HG02884 (cell line): ENCODE measurements around the gene C5orf58.

ENCODE experiments used
- ATAC-seq: cut with Tn5 transposase; IDR thresholded peaks from one replicate; pipeline ENCODE4 v1.9.1; 2021; ENCODE audit warnings: mild to moderate bottlenecking, moderate library complexity; ENCODE audit not compliant: unreplicated experiment

The C5orf58 gene

GRCh38 chr5:170252720-170253350 lies 20.1 kb downstream of the C5orf58 start:
- no peak for ATAC-seq

DNA sequence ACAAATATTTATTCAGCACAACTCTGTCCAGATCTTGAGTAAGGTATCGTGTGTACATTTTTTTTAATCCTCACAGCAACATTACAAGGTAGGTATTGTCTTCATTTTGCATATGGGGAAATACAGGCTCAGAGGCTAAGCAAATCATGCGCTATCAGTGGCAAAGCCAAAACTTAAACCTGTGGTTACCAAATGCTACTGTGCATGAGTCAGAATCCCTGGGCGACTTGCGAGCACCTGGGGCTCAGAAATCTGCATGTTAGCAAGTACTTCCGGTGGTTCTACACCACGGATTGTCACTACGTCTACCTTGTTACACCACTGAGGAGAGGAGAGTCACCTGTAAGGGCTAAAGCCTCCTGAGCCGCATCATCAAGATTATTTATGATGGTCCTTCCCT lies 21.3 kb downstream of the C5orf58 start:
- ATAC-seq = peak; percentile 97

GRCh38 chr5:170256571-170256970 lies 23.8 kb downstream of the C5orf58 start:
- no peak for ATAC-seq

- ATAC-seq = no peak
Observed at GRCh38 chr5:170257370-170257769, 24.6 kb downstream of the C5orf58 start.

- no peak for ATAC-seq
Observed at GRCh38 chr5:170261528-170262043, 28.8 kb downstream of the C5orf58 start.

DNA sequence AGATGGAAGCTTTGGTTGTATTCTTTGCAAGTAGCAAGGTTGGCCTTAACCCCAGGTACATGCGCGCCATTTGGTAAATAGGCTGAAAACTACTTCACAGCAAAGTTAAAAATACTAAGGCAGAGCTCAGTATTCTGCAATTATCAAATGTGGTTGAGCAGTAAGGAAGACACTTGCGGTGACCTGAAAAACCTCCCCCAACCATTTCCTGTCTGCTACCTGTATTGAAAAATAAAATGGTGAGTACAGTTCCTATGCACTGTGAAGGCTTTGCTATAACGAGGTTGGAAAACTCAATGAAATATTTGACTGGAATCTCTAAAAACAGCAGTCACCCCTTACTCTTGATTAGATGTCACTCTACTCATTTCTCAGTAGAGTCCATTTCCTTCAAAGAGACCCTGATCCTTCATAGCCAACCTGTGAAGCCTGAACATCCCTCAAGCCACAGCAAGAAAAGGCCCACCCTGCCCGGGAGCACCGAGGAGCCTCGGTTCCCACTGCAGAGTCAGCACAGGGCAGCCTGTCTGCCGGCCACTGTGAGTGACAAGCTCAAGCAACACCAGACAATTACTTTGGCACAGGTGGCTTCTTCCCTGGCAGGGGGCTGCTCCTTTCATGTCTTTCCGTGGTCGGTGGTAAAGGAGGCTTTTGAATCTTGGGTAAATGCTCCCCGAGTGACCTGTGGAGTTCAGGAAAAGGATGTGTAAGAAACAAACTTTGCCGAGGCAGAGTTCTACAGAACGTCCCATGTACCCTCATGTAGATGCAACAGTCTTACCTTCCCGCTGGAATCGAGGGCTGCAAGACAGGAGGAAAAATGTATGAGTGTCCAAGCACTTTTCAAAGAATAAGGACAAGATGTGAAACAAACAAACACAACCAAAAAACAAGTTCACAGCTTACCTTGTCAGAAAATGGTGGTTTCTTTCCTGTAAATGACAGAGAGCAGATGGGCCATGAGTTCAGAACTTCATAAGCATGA lies 29.6 kb downstream of the C5orf58 start:
- ATAC-seq = no peak

DNA sequence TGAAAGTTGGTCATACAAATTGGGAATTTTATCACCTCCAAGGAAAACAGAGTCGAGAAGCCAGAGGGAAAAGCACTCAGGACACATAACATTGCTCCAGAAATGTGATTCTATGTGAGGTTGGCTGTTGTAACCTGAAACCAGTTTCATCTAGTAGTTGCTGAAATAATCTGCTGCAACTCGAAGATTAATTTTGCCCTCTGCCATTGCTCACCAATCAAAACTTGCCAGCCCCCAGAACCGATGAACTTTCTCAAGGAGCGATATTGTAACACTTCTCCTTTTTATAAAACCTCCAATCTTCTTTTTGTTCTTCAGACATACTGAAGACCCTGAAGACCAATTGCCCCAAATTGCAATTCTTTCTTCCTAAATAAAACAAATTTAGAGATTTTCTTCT lies 31.1 kb downstream of the C5orf58 start:
- no peak for ATAC-seq

GRCh38 chr5:170265522-170265921 lies 32.7 kb downstream of the C5orf58 start:
- no peak for ATAC-seq

GRCh38 chr5:170266570-170267381 lies 34.0 kb downstream of the C5orf58 start:
- no peak for ATAC-seq

GRCh38 chr5:170267431-170268152 lies 34.8 kb downstream of the C5orf58 start:
- ATAC-seq = peak; percentile 68

DNA sequence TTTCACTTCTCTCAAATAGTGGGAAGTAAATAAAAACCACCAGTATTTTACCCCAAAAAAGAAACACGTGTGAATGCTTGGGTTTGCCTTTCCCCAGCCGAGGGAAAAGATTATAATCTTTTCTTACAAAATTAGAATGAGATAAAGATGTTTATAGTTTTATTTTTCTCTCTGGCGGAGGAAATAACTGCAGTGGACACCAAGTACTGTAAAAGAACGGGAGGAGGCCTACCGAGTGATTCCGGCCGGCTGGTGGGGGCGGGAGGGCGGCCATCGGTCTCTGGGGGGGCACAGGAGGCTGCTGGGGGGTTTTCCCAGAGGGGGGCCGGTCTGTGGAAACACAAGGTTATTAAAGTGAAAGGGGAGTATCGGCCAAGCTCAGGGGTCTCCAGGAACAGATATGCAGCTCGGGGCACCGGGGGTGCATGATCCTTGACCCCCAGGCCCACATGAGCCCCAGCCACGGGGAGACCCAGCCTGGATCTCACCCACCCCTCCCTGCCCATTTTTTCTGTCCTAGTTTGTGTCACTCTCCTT lies 35.4 kb downstream of the C5orf58 start:
- no peak for ATAC-seq

- no peak for ATAC-seq
Observed at GRCh38 chr5:170268884-170269283, 36.1 kb downstream of the C5orf58 start.

DNA sequence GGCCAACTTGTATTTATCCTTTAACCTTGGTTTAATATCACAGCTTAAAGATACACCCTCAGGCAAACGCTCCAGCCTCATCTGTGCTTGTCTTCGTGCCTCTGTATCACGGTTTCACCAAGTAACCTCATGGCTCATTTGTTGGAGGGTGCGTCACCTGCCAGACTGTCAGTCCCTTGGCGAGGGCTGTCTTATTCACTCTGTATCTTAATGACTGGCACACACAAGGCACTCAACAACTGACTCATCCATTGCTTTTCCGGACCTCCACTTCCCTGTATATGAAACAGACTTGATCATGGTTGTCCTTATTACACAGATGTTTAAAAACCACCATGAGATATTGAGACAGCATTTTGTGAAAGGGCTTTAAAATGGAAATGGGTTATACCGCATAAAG lies 36.8 kb downstream of the C5orf58 start:
- no peak for ATAC-seq

- no peak for ATAC-seq
Observed at GRCh38 chr5:170270293-170271069, 37.7 kb downstream of the C5orf58 start.

DNA sequence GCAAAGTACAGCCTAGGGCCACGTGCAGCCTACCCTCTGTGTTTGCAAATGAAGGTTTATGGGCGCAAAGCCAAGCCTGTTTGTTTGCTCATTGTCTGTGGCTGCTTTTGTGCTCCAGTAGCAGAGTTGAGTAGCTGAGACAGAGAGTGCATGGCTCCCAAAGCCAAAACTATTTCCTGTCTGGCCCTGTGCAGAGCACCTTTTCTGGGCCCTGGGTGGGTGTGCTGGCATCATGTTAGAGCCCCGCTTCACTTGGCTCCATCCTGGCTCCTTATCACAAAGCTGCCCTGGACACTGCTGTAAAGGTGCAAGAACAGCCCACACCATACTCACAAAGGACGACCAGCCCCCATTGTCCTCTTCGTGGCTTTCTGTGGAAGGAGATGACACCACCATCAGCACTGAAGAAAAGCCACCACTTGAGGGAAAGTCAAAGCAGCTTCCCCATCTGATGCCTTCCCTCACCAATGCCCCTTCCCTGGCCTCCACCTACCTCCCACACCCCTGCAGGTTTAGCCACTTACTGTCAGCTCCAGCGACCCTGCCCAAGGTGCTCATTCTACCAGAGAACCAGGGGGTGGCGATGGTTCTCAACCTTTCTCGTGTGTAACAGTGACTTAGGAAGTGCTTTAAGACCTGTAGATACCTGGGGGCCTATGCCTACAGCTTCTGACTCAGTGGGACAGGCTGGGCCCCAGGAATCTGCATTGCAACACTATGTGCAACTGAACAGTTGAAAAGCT lies 41.4 kb downstream of the C5orf58 start:
- no peak for ATAC-seq

GRCh38 chr5:170275376-170275994 lies 42.7 kb downstream of the C5orf58 start:
- ATAC-seq = no peak

- ATAC-seq = no peak
Observed at GRCh38 chr5:170276140-170276539, 43.4 kb downstream of the C5orf58 start.

DNA sequence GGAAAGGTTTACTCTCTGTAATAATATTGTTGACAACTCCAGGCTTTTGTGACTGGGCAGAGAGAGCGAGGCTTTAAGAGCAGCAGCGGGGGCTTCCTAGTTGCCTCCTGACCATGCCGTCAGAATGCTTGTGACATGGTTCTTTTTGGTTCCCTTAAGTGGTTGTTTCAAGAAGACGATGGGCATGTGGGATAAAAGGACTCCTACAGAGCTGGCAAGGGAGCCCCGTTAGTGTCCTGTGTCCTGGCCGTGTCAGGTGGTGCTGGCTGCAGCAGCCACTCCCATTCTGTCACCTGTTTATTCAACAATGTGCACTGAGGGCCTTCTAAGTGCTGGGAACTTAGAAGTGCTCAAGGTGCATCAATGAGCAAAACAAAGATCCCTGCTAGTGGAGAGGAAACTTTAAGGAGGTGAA lies 45.1 kb downstream of the C5orf58 start:
- ATAC-seq = no peak
